Keratinocyte (primary cell): ENCODE data around the gene N4BP2L1. TPM values are rescaled to one million over a fixed set of nuclear protein-coding genes. Genes with fewer than 3 reads are reported as not detected.
"Not testable (repeated sequence)": the region's sequence is repeated elsewhere in the genome, so short reads cannot be mapped to it uniquely, and the experiment has no call there.

Experiments used
- DNase-seq: peaks from one replicate; pipeline ENCODE4 v3.0.0-alpha.2; 2011; ENCODE audit warnings: low read depth, missing footprints, low spot score
- FAIRE-seq: peaks from 2 replicates; lab custom pipeline; 2011; peaks lifted over from hg19 to GRCh38; lab: Jason Lieb, UNC
- H2AFZ ChIP-seq: 2 replicates; pipeline ENCODE4 v1.6.0; 2012; ENCODE audit warnings: low read length, control low read depth, inconsistent platforms; ENCODE audit not compliant: control insufficient read depth
- H3K27ac ChIP-seq: 2 replicates; pipeline ENCODE4 v1.5.1; 2011; ENCODE audit warnings: low read length; ENCODE audit not compliant: control insufficient read depth, insufficient read depth
- H3K27me3 ChIP-seq: 3 replicates; pipeline ENCODE4 v1.6.0; 2011; ENCODE audit warnings: low read length; ENCODE audit not compliant: control insufficient read depth, insufficient read depth; ENCODE audit errors: extremely low read depth
- H3K36me3 ChIP-seq, 2 experiments: 2 replicates in 1 of 2; 3 replicates in 1 of 2; pipeline ENCODE4 v1.5.1; 2011; ENCODE audit warnings: low read length in 2 of 2, mild to moderate bottlenecking in 1 of 2; ENCODE audit not compliant: control insufficient read depth in 2 of 2, insufficient read depth in 2 of 2; ENCODE audit errors: extremely low read depth in 1 of 2
- H3K4me1 ChIP-seq: 3 replicates; pipeline ENCODE4 v1.5.1; 2011; ENCODE audit warnings: low read length; ENCODE audit not compliant: control insufficient read depth, insufficient read depth; ENCODE audit errors: extremely low read depth
- H3K4me2 ChIP-seq: 3 replicates; pipeline ENCODE4 v1.6.0; 2011; ENCODE audit warnings: low read depth, low read length; ENCODE audit not compliant: control insufficient read depth, insufficient read depth; ENCODE audit errors: extremely low read depth
- H3K4me3 ChIP-seq, 3 experiments: fragments of 200-600 bp in 1 of 3; sonication (generic) in 1 of 3; 2 replicates in 2 of 3; 3 replicates in 1 of 3; pipeline ENCODE4 v1.5.1; 2011 to 2016; ENCODE audit warnings: low read length in 3 of 3, mild to moderate bottlenecking in 3 of 3, control low read depth in 2 of 3, inconsistent platforms in 1 of 3, low read depth in 1 of 3, mixed read lengths in 1 of 3, mixed run types in 1 of 3, moderate library complexity in 1 of 3; ENCODE audit not compliant: control insufficient read depth in 2 of 3, insufficient read depth in 2 of 3; ENCODE audit errors: extremely low read depth in 1 of 3
- H3K79me2 ChIP-seq: 2 replicates; pipeline ENCODE4 v1.6.0; 2012; ENCODE audit warnings: low read length; ENCODE audit not compliant: control insufficient read depth, insufficient read depth
- H3K9ac ChIP-seq: 3 replicates; pipeline ENCODE4 v1.6.0; 2011; ENCODE audit warnings: low read length; ENCODE audit not compliant: control insufficient read depth, insufficient read depth; ENCODE audit errors: extremely low read depth
- H3K9me1 ChIP-seq: 3 replicates; pipeline ENCODE4 v1.6.0; 2011; ENCODE audit warnings: low read length; ENCODE audit not compliant: control insufficient read depth, insufficient read depth; ENCODE audit errors: extremely low read depth
- H3K9me3 ChIP-seq: 2 replicates; pipeline ENCODE4 v1.5.1; 2012; ENCODE audit warnings: low read depth, low read length; ENCODE audit not compliant: control insufficient read depth
- H4K20me1 ChIP-seq: 3 replicates; pipeline ENCODE4 v1.6.0; 2011; ENCODE audit warnings: low read length; ENCODE audit not compliant: control insufficient read depth, insufficient read depth; ENCODE audit errors: extremely low read depth
- CTCF ChIP-seq, 3 experiments: IDR thresholded peaks in 1 of 3; conservative IDR thresholded peaks in 1 of 3; optimal IDR thresholded peaks in 1 of 3; 2 replicates in 2 of 3; 3 replicates in 1 of 3; pipeline versions ENCODE3 to v1.5.1; 2011; ENCODE audit warnings: low read length in 3 of 3, mild to moderate bottlenecking in 3 of 3, moderate library complexity in 2 of 3, control low read depth in 1 of 3, inconsistent platforms in 1 of 3; ENCODE audit not compliant: insufficient read depth in 2 of 3; ENCODE audit errors: extremely low read depth in 1 of 3
- EZH2 ChIP-seq: IDR thresholded peaks from one replicate; pipeline ENCODE4 v1.6.1; 2012; ENCODE audit warnings: inconsistent platforms, mild to moderate bottlenecking, low read length, moderate library complexity
- dilution Hi-C: fragments of 300-500 bp; cut with MboI; formaldehyde crosslinking; loops from one replicate; pipeline ENCODE4 v1.7.0; 2020; ENCODE audit warnings: low sequenced_read_pairs; ENCODE audit not compliant: extremely low pct_ligation_motif_present
- polyA plus RNA-seq, 5 experiments: library from polyadenylated mRNA; depleted of rRNA in 3 of 5; stranded (reverse) in 3 of 5; stranded (forward) in 1 of 5; unstranded in 1 of 5; fragments of >200 nt; gene quantifications; 1 replicate in 1 of 5; 2 replicates in 3 of 5; 3 replicates in 1 of 5; pipeline versions ENCODE4 v1.2.1 to v1.2.3, GENCODE V29; 2011 to 2012; ENCODE audit warnings: missing spikeins in 2 of 5, low read depth in 1 of 5, low replicate concordance in 1 of 5
- small RNA-seq, 3 experiments: library from RNA; depleted of rRNA; stranded (forward); fragments of <200 nt; gene quantifications; one replicate each; pipeline ENCODE3, GENCODE V24; 2012; ENCODE audit warnings: low read depth in 3 of 3, low replicate concordance in 1 of 3; ENCODE audit not compliant: insufficient read length in 3 of 3

The N4BP2L1 gene
- polyA plus RNA-seq, 1 donor (not counting 4 experiments of a cell fraction or from before 2014, with no cell fraction given): 1.3 TPM

DNA sequence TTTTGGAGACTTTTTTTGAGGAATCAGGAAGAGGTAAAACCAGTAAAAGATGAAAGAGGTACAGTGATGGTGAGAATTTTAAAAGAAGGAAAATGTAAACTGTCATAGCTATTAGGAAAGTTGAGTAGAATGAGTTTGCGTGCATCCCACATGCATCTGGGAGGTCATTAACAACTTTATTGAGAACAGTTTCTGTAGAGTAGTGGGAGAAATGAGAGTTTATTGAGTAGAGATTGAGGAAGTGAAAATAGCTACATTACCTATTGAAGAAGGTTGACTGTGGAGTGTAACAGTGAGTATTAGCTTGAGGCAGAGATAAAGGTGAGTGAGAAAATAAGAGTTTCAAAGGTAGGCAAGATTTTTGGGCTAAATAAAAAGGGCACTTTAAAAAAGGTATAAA lies 73.9 kb downstream of the N4BP2L1 start:
- FAIRE-seq (no peak), DNase-seq (no peak)
- Histone ChIP-seq H3K4me3 (no peak overlapping the region), H3K9me3 (no peaks in the 10 kb centered on the region), H3K4me1 (no peaks in the 10 kb centered on the region), H4K20me1 (no peaks in the 10 kb centered on the region), H3K9ac (no peak overlapping the region), H3K27ac (no peak overlapping the region), H3K4me2 (no peak overlapping the region), H3K79me2 (no peaks in the 10 kb centered on the region), H3K36me3 (no peaks in the 10 kb centered on the region), H3K27me3 (no peaks in the 10 kb centered on the region), H2AFZ (no peak overlapping the region), H3K9me1 (no peaks in the 10 kb centered on the region)
- TF ChIP-seq EZH2: no peak
- TF ChIP-seq CTCF (optimal IDR thresholded peaks at IDR 0.05 in 1 of 3, IDR thresholded peaks at IDR 0.05 in 1 of 3, conservative IDR thresholded peaks at IDR 0.05 in 1 of 3; ENCODE audit: extremely low read depth in 1 of 3, insufficient read depth in 2 of 3, low read length in 3 of 3): no peak
- dilution Hi-C loops: no loop called here

- H4K20me1 ChIP-seq, H3K36me3 ChIP-seq, H3K9me3 ChIP-seq, H3K4me2 ChIP-seq, dilution Hi-C loops, DNase-seq, H2AFZ ChIP-seq, H3K4me3 ChIP-seq, H3K27ac ChIP-seq, H3K27me3 ChIP-seq, H3K9ac ChIP-seq, FAIRE-seq, H3K9me1 ChIP-seq, H3K79me2 ChIP-seq, H3K4me1 ChIP-seq: not testable (repeated sequence)
These were observed 77.0 kb downstream of the N4BP2L1 start for GRCh38 chr13:32350839-32351441.

Small RNA genes within 50 kb of the gene (small RNA-seq; reads per million reads assigned to genes)
- 0 reads per million in 3 experiments for gene RF00190

Other genes starting within 250 kb of the N4BP2L1 start
- gene ZAR1L, start 112.8 kb downstream of the N4BP2L1 start, polyA plus RNA-seq: not detected in 3 replicates
- 0.73 to 2.4 TPM (median 1.1 TPM) in 3 replicates for gene BRCA2, start 112.6 kb downstream of the N4BP2L1 start, polyA plus RNA-seq
- 27.6 to 75.4 TPM (median 46.1 TPM) in 3 replicates for gene N4BP2L2, start 110.7 kb upstream of the N4BP2L1 start, polyA plus RNA-seq
- gene PDS5B, start 158.3 kb upstream of the N4BP2L1 start, polyA plus RNA-seq: 3.7 to 6.9 TPM (median 5.8 TPM) in 3 replicates